HG03135 (cell line): Measurements from ENCODE around the gene SH3RF2.

Experiments
- ATAC-seq: cut with Tn5 transposase; IDR thresholded peaks from one replicate; pipeline ENCODE4 v1.9.1; 2021; ENCODE audit warnings: mild to moderate bottlenecking, moderate library complexity; ENCODE audit not compliant: unreplicated experiment

SH3RF2 gene

DNA sequence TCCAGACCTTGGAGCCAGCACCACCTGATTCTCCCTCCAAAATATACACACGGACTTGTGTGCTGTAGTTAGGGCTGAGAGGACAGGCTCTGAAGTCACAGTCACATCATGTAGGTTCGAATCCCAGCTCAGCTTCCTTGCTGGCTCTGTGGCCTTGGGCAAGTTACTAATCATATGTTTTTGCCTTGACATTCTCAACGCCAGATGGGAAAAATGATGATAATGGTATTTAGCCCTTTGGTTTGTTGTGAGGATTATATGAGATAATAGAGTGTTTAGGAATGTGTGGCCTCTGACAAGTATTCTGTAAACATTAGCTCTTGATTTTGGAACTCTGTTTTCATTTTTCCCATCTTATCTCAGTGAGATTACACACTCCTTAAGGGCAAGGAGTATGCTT is 96.5 kb downstream of the SH3RF2 start:
- ATAC-seq = no peak

DNA sequence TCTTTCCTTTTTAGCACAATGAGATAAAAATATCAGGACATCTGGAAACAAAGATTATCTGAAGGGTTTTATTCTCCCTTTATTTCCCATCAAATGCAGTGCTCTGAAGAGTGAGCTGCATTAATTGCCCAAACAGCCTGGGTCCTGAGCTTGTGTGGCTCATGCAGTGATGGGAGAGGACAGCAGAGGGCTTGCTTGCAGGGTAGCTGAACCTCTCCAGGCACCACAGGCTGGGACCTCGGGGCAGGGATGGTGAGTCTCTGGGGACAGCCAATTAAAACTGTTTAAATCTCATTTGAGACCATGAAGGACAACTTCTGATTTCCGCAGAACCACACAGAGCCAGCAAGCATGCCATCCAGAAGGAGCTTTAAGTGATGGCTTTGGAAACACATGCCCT is 97.7 kb downstream of the SH3RF2 start:
- no peak for ATAC-seq

- ATAC-seq = no peak
These were observed 98.2 kb downstream of the SH3RF2 start for GRCh38 chr5:146034605-146035004.

- no peak for ATAC-seq
These were observed 103.0 kb downstream of the SH3RF2 start for GRCh38 chr5:146039420-146039819.

GRCh38 chr5:146040527-146040926 is 104.1 kb downstream of the SH3RF2 start:
- ATAC-seq = no peak

GRCh38 chr5:146041180-146041789 is 104.9 kb downstream of the SH3RF2 start:
- peak; percentile 77 for ATAC-seq

GRCh38 chr5:146042628-146043279 is 106.4 kb downstream of the SH3RF2 start:
- no peak for ATAC-seq

DNA sequence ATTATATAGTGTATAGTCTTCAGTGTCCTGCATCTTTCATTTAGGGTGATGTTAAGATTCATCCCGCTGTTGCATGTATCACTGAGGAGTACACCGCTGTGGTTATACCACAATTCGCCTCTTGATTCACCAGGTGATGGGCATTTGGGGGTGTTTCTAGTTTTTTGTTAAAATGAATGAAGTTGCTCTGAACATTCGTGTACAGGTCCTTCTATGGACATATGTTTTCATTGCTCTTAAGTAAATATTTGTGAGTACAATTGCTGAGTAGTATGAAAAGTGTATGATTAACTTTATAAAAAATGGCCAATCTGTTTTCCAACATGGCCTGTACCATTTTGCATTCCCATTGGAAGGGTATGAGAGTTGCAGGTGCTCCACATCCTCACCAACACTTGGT is 107.3 kb downstream of the SH3RF2 start:
- ATAC-seq = no peak

DNA sequence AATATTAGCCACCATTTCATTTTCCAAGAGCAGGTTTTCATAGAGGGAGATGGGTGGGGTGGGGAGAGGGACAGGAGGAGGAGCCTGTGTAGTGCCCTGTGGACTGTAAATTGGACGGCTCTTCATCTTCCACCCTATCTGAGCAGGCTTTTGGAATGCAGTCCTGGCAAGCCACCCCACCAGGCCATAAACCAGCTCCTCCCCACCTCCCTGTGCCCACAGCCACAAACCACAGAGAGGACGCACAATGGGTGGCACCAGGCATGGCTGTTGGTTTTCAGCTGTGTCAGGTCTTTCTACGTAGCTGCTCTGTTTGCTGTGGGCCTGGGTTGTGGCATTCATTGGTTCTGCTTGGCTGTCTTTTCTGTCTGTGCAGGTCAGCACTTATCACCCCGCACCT is 111.0 kb downstream of the SH3RF2 start:
- ATAC-seq = no peak

GRCh38 chr5:146048994-146049703 is 112.8 kb downstream of the SH3RF2 start:
- ATAC-seq = no peak

DNA sequence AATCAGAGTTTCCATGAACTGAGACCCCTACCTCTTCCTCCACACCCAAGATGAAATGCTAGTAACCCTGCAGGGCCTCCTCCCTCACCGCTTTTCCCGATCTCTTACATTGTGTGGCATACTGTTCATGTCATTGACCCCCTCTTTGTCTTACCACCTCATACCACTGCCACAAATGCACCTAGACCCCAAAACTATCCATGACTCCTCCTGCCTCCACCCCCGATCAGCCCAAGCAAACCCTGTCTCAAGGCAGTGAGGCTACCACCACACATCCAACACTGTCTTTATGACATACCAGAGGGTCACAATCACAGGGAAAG is 113.3 kb downstream of the SH3RF2 start:
- no peak for ATAC-seq

GRCh38 chr5:146050086-146050485 is 113.7 kb downstream of the SH3RF2 start:
- no peak for ATAC-seq

GRCh38 chr5:146051678-146052077 is 115.3 kb downstream of the SH3RF2 start:
- ATAC-seq = no peak

GRCh38 chr5:146052780-146053179 is 116.4 kb downstream of the SH3RF2 start:
- no peak for ATAC-seq

- no peak for ATAC-seq
These were observed 119.1 kb downstream of the SH3RF2 start for GRCh38 chr5:146055432-146055831.

- no peak for ATAC-seq
These were observed 123.3 kb downstream of the SH3RF2 start for GRCh38 chr5:146059460-146060220.

DNA sequence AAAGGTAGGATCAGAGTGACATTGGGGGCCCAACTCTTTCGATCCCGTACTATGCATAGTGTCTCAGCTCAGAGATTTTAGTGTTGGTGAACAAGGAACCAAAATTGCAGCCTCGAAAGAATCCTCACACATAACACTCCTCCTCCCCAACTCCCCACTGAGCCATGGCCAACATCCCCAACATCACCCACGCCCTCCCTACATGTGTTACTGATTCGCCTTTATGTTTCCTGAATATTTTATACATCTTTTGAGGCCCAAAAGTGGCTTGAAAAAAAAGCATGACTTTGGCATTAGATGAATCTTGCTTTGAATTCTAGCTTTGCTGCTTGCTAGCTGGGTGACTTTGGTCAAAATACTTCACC is 123.8 kb downstream of the SH3RF2 start:
- ATAC-seq = no peak

- no peak for ATAC-seq
These were observed 130.6 kb downstream of the SH3RF2 start for GRCh38 chr5:146066968-146067367.

- no peak for ATAC-seq
These were observed 131.8 kb downstream of the SH3RF2 start for GRCh38 chr5:146068206-146068605.

DNA sequence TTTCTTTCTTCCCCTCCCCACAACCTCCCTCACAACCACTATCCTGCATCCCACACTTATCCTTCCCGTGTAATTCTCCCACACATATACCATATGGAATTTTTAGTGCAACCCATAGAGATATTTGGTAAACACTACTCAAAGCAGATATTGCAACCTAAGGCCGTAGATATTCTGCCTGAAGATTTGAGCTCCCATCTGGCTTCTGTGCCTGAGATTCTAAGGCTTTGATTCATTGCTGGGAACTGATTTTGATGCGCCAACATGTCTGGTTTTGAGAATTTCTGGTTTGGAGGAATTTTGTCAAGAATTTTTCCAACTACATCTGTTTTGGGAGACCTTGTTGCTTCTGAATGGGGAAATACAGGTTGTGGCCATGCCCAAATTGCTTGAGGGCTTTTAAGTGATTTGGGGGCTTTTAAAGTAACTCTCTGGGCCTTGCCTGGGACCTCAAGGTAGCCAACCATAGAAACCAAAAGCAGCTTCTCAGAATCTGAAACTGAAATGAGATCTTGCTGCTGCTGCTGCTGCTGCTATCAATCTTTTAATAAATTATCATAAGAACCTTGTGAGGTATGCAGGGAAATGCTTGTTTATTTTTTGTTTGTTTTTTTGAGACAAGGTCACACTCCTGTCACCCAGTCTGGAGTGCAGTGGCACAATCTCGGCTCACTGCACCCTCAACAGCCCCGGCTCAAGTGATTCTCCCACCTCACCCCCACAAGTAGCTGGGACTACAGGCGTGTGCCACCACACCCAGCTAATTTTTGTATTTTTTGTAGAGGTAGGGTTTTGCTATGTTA is 132.8 kb downstream of the SH3RF2 start:
- ATAC-seq = peak; percentile 78

- ATAC-seq = no peak
These were observed 133.4 kb downstream of the SH3RF2 start for GRCh38 chr5:146069780-146070099.
